Esophagus squamous epithelium (tissue), 5 donors: Measurements from ENCODE around the gene PHACTR1. TPM values are rescaled to one million over a fixed set of nuclear protein-coding genes. Genes with fewer than 3 reads are reported as not detected.
"Not testable (repeated sequence)": the region's sequence is repeated elsewhere in the genome, so short reads cannot be mapped to it uniquely, and the experiment has no call there.

Experiments used
- DNase-seq: peaks from one replicate; lab custom pipeline; 2025; lab: John Stamatoyannopoulos, UW
- H3K27ac ChIP-seq, 4 donors: fragments of 200-600 bp; sonication (generic); one replicate each; pipeline ENCODE4 v1.5.1; 2016 to 2019; ENCODE audit warnings: mild to moderate bottlenecking in 1 of 4
- H3K27me3 ChIP-seq, 4 donors: fragments of 200-600 bp; sonication (generic); 1 replicate in 3 of 4; 2 replicates in 1 of 4; pipeline versions ENCODE4 v1.5.1 to v1.6.0; 2017 to 2021; ENCODE audit warnings: antibody characterized with exemption in 1 of 4
- H3K36me3 ChIP-seq, 3 donors: fragments of 200-600 bp; sonication (generic); one replicate each; pipeline ENCODE4 v1.5.1; 2016 to 2019
- H3K4me1 ChIP-seq, 3 donors: fragments of 200-600 bp; sonication (generic); one replicate each; pipeline ENCODE4 v1.5.1; 2017 to 2019
- H3K4me3 ChIP-seq, 4 donors: fragments of 200-600 bp; sonication (generic); 1 replicate in 3 of 4; 2 replicates in 1 of 4; pipeline ENCODE4 v1.5.1; 2016 to 2019; ENCODE audit warnings: mild to moderate bottlenecking in 2 of 4, moderate library complexity in 1 of 4
- H3K9me3 ChIP-seq, 3 donors: fragments of 200-600 bp; sonication (generic); one replicate each; pipeline ENCODE4 v1.5.1; 2016 to 2019
- POLR2A ChIP-seq, 4 donors: fragments of 450-650 bp; IDR thresholded peaks; one replicate each; pipeline ENCODE4 v1.6.1; 2017; ENCODE audit warnings: antibody characterized with exemption in 4 of 4, mild to moderate bottlenecking in 4 of 4, moderate library complexity in 3 of 4
- WGBS, 2 donors: methylation state at CpG; one replicate each; pipeline ENCODE4 v1.1.5; 2018; 5-methylcytosine and 5-hydroxymethylcytosine counted together
- intact Hi-C: fragments of 100-400 bp; cut with DNase I; formaldehyde crosslinking; loops from one replicate; pipeline ENCODE4 v1.15.0; 2022
- total RNA-seq, 4 donors: library from RNA; depleted of rRNA; stranded (reverse); fragments of >200 nt; gene quantifications; one replicate each; pipeline ENCODE4 v1.1.0, GENCODE V29; 2016
- TF ChIP-seq, protein P1 (sequence below), 6 experiments: fragments of 450-650 bp in 4 of 6; fragments of 200-600 bp in 2 of 6; sonication (generic) in 2 of 6; IDR thresholded peaks; one replicate each; pipeline ENCODE4 v1.5.1; 2016 to 2019; ENCODE audit warnings: antibody characterized with exemption in 6 of 6, mild to moderate bottlenecking in 4 of 6, moderate library complexity in 4 of 6
- donor health status: DM: yes; HTN: yes; CAD: no.

Gene PHACTR1
- total RNA-seq, 4 donors from 2014 or later: 1.5 to 7.2 (median 4.5) TPM

DNA sequence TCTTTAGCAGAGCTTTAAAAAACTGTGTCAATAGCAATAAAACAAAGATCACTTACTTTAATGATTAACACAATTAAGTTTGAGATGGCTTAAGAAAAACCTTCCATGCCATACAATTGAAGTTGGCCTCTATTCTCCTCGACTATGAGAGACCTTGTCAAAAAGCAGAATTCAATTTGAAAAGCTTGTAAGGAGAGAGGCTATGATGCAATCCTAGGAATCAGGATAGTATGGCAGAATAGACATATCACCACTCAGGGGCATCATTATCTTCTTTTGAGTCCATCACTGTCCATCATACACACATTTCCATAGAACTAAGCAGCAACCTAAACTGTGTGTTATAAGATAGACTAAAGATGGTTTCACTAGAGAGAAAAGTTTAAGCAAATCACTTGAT lies 594.6 kb downstream of the PHACTR1 start:
- Histone ChIP-seq H3K27ac (no peak overlapping the region), H3K27me3 (no peaks in the 10 kb centered on the region), H3K36me3 (peaks cover 4 to 81% (median 5%) of the 10 kb centered on the region in 3 donors), H3K4me3 (no peak overlapping the region), H3K4me1 (peaks cover 0 to 13% (median 5%) of the 10 kb centered on the region in 3 donors), H3K9me3 (no peaks in the 10 kb centered on the region)
- no peak for DNase-seq
- intact Hi-C loops: no loop called here
- no peak for TF ChIP-seq POLR2A (IDR thresholded peaks at IDR 0.05)
- TF ChIP-seq, protein P1, sequence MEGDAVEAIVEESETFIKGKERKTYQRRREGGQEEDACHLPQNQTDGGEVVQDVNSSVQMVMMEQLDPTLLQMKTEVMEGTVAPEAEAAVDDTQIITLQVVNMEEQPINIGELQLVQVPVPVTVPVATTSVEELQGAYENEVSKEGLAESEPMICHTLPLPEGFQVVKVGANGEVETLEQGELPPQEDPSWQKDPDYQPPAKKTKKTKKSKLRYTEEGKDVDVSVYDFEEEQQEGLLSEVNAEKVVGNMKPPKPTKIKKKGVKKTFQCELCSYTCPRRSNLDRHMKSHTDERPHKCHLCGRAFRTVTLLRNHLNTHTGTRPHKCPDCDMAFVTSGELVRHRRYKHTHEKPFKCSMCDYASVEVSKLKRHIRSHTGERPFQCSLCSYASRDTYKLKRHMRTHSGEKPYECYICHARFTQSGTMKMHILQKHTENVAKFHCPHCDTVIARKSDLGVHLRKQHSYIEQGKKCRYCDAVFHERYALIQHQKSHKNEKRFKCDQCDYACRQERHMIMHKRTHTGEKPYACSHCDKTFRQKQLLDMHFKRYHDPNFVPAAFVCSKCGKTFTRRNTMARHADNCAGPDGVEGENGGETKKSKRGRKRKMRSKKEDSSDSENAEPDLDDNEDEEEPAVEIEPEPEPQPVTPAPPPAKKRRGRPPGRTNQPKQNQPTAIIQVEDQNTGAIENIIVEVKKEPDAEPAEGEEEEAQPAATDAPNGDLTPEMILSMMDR (IDR thresholded peaks at IDR 0.05): no peak
- 23 to 88% methylated on average over 1 of the region's 1 CpG for WGBS, 2 donors

DNA sequence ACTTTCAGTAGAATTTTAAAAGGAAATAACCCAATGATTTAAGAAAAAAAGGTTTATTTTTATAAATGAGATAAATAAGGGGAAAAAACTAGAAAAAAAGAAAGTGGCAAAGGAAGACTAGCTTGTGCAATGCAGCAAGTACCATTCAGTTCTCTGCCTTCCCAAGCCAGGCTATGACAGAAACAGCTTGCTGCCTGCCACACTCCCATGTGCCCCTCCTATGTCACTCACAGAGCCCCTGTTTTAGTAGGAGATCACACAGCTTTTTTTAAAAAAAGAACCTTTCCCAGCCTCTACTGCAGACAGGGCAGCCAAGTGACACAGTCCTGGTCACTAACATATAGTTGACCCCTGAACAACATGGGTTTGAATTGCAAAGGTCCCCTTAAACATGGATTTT lies 598.2 kb downstream of the PHACTR1 start:
- Histone ChIP-seq H3K36me3 (peaks cover 5 to 100% (median 20%) of the 10 kb centered on the region in 3 donors), H3K27me3 (no peaks in the 10 kb centered on the region), H3K4me1 (no peaks in the 10 kb centered on the region), H3K9me3 (no peaks in the 10 kb centered on the region), H3K4me3 (no peak overlapping the region), H3K27ac (no peak overlapping the region)
- no peak for DNase-seq
- TF ChIP-seq, protein P1 (IDR thresholded peaks at IDR 0.05): no peak
- no peak for TF ChIP-seq POLR2A (IDR thresholded peaks at IDR 0.05)
- intact Hi-C loops: no loop called here

DNA sequence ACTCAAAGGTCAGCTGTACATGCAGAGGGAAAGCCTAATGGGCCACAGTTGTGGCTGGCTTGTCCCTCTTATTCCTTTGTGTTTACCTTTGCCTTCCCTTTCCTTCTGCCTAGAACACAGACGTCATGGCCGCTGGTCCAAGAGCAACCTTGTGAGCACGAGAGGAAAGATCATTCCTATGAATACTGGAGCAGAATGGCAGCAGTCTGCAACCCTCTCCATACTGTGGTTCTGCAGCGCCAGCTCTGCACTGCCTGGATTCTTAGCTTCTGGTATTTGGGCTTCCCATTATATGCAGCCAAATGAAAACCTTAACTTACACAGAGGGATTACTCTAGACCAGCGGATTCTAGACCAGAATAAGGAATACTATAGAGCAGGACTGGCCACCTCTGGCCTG lies 599.3 kb downstream of the PHACTR1 start:
- Histone ChIP-seq H3K27ac (no peak overlapping the region), H3K4me1 (no peaks in the 10 kb centered on the region), H3K9me3 (no peaks in the 10 kb centered on the region), H3K27me3 (no peaks in the 10 kb centered on the region), H3K4me3 (no peak overlapping the region), H3K36me3 (peaks cover 5 to 100% (median 23%) of the 10 kb centered on the region in 3 donors)
- TF ChIP-seq, protein P1 (IDR thresholded peaks at IDR 0.05): no peak
- TF ChIP-seq POLR2A (IDR thresholded peaks at IDR 0.05): no peak
- DNase-seq: no peak
- intact Hi-C loops: no loop called here
- 90 to 93% methylated on average over 5 of the region's 5 CpGs for WGBS, 2 donors

DNA sequence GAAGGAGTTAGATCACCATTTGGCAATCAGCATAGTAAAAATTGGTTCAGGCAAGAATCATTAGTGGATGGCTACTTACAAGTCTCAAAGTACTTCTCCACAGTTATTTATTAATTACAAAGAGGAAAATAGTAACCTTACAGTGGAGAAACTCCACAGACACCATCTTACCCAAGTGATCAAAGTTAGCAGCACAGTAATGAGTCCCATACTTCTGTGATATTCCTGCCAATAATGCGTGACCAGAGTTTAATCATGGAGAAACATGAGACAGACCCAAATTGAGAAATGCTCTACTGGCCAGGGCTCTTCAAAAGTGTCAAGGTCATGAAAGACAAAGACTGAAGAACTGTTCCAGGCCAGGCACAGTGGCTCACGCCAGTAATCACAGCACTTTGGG lies 602.3 kb downstream of the PHACTR1 start:
- intact Hi-C loops: no loop called here
- no peak for TF ChIP-seq POLR2A (IDR thresholded peaks at IDR 0.05)
- TF ChIP-seq, protein P1 (IDR thresholded peaks at IDR 0.05): no peak
- H3K4me1 ChIP-seq: no peaks in the 10 kb centered on the region
- H3K27ac ChIP-seq: no peak overlapping the region
- H3K9me3 ChIP-seq: no peaks in the 10 kb centered on the region
- H3K36me3 ChIP-seq: peaks cover 5 to 100% (median 27%) of the 10 kb centered on the region in 3 donors
- no peaks in the 10 kb centered on the region for H3K27me3 ChIP-seq
- DNase-seq: no peak
- H3K4me3 ChIP-seq: no peak overlapping the region
- WGBS, 2 donors: 89% methylated on average over 2 of the region's 2 CpGs

DNA sequence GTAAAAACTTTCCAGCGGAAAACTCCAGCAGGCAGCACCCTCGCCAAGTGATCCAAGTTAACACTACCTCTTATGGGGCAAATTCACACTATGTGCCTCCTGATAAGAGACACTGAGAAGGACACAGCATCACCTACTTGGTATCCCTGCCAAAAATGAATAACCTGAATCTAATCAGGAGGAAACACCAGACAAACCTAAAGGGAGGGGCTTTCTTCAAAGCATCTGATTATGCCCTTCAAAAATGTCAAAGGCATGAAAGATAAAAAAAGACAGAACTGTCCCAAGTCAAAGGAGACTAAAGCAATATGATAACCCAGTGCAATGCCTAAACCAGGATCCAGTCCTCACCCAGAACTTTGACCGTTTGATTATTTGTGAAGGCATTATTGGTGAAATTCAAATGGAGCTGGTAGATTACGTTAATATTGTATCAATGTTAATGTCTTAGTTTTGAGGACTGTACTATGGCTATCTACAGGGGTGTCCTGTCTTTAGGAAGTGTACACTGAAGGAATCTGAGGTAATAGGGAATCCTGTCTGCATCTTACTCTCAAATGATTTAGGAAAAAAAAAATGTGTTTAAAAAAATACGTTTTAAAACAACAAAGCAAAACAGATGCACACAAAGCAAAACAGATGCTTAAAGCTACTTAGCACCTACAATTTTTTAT lies 603.5 kb downstream of the PHACTR1 start:
- 91 to 93% methylated on average over 5 of the region's 5 CpGs for WGBS, 2 donors
- H3K27ac ChIP-seq: no peak overlapping the region
- H3K27me3 ChIP-seq: no peaks in the 10 kb centered on the region
- H3K36me3 ChIP-seq: peaks cover 5 to 100% (median 29%) of the 10 kb centered on the region in 3 donors
- DNase-seq: no peak
- no peak overlapping the region for H3K4me3 ChIP-seq
- intact Hi-C loops: no loop called here
- TF ChIP-seq POLR2A (IDR thresholded peaks at IDR 0.05): no peak
- TF ChIP-seq, protein P1 (IDR thresholded peaks at IDR 0.05): no peak
- no peaks in the 10 kb centered on the region for H3K9me3 ChIP-seq
- H3K4me1 ChIP-seq: no peaks in the 10 kb centered on the region

DNA sequence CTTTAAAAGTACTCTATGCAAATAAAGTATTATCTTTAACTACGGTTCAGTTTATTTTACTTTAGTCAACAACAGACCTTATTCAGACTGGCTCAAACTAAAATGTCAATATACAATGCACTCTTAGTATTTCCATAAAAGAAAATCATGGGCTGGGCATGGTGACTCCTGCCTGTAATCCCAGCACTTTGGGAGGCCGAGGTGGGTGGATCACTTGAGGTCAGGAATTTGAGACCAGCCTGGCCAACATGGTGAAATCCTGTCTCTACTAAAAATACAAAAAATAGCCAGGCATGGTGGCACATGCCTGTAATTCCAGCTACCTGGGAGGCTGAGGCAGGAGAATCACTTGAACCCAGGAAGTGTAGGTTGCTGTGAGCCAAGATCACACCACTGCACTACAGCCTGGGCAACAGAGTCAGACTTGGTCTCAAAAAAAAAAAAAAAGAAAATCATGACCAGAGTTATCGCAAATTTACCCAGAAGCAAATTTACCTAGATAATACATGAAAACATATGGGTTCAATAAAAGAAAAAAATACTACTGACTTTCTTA lies 609.5 kb downstream of the PHACTR1 start:
- DNase-seq, H3K27me3 ChIP-seq, H3K4me3 ChIP-seq, H3K9me3 ChIP-seq, intact Hi-C loops, H3K27ac ChIP-seq: not testable (repeated sequence)
- H3K36me3 ChIP-seq: peaks cover 0 to 52% (median 9%) of the 10 kb centered on the region in 3 donors
- peaks cover 0 to 21% (median 8%) of the 10 kb centered on the region in 3 donors for H3K4me1 ChIP-seq
- WGBS, 2 donors: 73 to 78% methylated on average over 3 of the region's 3 CpGs
